Choroid plexus epithelial cell (primary cell): ENCODE data around the gene KRTAP19-5.
"Not testable (repeated sequence)": the region's sequence is repeated elsewhere in the genome, so short reads cannot be mapped to it uniquely, and the experiment has no call there.

ENCODE experiments used
- DNase-seq: peaks from one replicate; pipeline ENCODE4 v3.0.0-alpha.2; 2010; ENCODE audit warnings: low read depth
- H3K4me3 ChIP-seq: 2 replicates; pipeline ENCODE4 v1.5.1; 2011; ENCODE audit warnings: low read depth, mild to moderate bottlenecking, control low read depth, low read length, moderate library complexity
- TF ChIP-seq, protein P1 (sequence below): conservative IDR thresholded peaks from 2 replicates; pipeline ENCODE4 v1.5.1; 2011; ENCODE audit warnings: low read depth, mild to moderate bottlenecking, control low read depth, inconsistent platforms, low read length, moderate library complexity

The KRTAP19-5 gene

DNA sequence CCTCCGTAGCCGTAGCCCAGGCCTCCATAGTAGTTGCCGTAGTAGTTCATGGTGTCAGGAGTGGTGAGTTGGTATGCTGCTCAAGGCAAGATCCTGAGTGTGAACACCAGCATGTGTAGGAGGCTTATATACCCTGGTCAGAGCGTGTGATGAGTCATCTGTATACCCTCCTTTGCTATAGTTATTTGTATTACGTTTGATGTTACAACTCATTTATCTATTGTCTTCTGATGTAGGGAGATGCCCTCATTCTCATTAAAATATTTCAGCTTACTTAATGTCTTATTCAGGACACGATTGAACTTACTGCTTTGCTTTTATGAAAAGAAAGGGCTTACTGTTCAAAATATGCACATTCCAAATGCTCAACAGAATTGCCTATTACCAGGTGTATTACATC, at the start of gene KRTAP19-5:
Gene KRTAP19-5 (minus strand): TSS at position 101 of the 400 bp plus-strand sequence. CDS start 51 bp downstream, at position 50.
- TF ChIP-seq, protein P1, sequence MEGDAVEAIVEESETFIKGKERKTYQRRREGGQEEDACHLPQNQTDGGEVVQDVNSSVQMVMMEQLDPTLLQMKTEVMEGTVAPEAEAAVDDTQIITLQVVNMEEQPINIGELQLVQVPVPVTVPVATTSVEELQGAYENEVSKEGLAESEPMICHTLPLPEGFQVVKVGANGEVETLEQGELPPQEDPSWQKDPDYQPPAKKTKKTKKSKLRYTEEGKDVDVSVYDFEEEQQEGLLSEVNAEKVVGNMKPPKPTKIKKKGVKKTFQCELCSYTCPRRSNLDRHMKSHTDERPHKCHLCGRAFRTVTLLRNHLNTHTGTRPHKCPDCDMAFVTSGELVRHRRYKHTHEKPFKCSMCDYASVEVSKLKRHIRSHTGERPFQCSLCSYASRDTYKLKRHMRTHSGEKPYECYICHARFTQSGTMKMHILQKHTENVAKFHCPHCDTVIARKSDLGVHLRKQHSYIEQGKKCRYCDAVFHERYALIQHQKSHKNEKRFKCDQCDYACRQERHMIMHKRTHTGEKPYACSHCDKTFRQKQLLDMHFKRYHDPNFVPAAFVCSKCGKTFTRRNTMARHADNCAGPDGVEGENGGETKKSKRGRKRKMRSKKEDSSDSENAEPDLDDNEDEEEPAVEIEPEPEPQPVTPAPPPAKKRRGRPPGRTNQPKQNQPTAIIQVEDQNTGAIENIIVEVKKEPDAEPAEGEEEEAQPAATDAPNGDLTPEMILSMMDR: no peak
- H3K4me3 ChIP-seq: no peak within 1 kb of the TSS
- no peak for DNase-seq

DNA sequence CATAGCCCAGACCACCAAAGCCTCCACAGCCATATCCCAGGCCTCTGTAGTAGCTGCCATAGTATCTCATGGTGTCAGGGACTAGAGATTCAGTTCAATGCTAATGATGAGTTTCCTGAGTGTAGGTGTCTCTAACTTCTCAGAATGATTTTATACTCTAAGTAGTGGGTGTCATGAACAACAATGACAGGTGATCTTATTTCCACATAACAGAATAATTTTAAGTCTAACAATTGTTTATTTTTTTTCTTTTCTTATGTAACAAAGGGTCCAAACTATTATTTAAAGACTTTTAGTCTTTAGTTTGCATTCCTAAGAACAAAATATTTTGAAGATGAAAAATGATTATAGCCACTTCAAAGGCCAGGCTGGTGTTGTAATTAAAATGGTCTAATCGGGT, 39.8 kb upstream of the KRTAP19-5 start, which contains the start of gene KRTAP19-6:
Gene KRTAP19-6 (minus strand): TSS at position 101 of the 400 bp plus-strand sequence. CDS start 31 bp downstream, at position 70.
- H3K4me3 ChIP-seq: no peak within 1 kb of the TSS
- TF ChIP-seq, protein P1: no peak
- no peak for DNase-seq

DNA sequence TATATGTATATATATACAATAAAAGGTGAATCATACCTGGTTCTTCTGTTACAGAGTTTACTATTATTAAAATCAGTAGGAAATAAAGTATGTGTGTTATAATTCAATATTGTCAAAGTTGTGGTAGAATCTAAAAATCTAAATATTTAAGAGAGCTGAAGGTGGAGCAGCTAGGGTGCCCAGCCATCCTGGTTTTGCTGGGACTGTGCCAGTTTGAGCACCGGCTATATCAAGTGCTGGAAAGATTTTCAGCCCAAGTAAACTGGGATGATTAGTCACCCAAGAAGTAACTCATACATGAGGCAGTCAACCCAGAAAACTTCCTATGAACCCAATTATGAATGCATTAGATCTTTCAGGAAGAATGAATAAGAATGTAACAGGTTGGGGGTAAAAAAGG, 16.9 kb upstream of the KRTAP19-5 start:
- TF ChIP-seq, protein P1: no peak
- DNase-seq: no peak
- no peak overlapping the region for H3K4me3 ChIP-seq

DNA sequence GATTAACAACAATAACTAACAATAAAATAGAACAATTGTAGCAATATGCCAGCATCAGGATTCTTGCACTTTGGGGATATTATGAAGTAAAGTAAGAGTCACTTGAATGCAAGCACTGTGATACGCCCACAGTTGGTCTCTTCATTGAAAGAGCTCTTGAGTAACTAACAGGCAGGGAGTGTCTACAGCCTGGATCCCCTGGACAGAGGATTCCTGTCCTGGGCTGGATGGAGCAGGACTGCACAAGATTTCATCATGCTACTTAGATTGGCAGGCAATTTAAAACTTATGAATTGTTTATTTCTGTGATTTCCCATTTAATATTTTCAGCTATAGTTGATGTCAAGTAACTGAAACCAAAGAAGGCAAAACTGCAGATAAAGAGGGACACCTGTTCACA, 13.7 kb upstream of the KRTAP19-5 start:
- H3K4me3 ChIP-seq: no peak overlapping the region
- TF ChIP-seq, protein P1: no peak
- DNase-seq: no peak

DNA sequence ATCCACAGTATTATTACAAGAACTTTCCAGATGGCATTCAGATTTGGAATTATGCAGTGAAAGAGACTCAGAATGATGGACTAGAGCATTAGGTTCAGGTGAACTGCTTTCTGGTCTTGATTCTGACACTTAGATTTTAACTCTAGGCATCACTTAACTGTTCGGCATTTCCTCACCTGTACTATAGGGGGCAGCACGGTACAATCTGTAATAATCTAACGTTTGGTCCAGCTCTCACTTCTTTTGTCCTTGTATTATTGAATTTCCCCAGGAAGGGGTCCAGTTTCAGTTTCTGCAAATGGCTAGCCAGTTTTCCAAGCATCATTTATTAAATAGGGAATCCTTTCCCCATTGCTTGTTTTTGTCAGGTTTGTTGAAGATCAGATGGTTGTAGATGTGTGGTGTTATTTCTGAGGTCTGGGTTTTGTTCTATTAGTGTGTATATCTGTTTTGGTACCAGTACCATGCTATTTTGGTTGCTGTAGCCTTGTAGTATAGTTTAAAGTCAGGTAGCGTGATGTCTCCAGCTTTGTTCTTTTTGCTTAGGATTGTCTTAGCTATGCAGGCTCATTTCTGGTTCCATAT, 3.8 kb upstream of the KRTAP19-5 start:
- H3K4me3 ChIP-seq, DNase-seq: not testable (repeated sequence)

DNA sequence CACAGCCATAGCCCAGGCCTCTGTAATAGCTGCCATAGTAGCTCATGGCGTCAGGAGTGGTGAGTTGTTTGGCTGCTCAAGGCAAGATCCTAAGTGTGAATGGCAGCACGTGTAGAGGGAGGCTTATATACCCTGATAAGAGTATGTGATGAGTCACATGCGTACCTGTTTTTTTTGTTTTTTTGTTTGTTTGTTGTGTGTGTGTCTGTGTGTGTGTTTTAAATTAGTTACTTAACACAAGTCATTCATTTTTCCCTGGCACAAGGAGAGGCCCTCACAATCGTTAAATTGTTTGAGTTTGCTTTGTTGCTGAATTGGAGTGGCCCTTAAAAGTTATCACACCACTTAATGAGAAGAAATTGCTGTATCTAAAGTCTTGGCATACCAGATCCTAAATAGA, 4.9 kb downstream of the KRTAP19-5 start, which contains the start of gene KRTAP19-4:
Gene KRTAP19-4 (minus strand): TSS at position 101 of the 400 bp plus-strand sequence. CDS start 55 bp downstream, at position 46.
- no peak for DNase-seq
- H3K4me3 ChIP-seq: no peak within 1 kb of the TSS
- TF ChIP-seq, protein P1: no peak

DNA sequence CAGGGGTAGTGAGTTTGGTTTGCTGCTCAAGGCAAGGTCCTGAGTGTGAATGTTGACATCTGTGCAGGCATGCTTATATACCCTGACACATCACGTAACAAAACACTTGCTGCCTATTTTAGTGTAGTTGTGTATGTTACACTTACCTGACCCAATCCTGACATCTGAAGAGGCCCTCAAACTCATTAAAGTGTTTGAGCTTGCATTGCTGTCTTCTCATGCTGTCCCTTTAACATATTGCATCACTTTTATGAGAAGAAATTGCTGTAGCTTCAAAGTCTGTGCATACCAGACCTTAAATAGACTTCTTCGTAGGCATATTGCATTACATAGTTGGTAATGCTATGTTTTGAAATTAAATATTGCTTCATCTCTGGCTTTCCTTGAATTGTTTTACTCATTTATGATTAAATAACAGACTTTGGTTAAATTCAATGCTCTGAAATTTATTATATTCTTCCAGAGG, 9.9 kb downstream of the KRTAP19-5 start, which contains the start of gene KRTAP19-3:
Gene KRTAP19-3 (minus strand): TSS at position 51 of the 466 bp plus-strand sequence. CDS start 56 bp downstream, outside the sequence.
- DNase-seq: no peak
- no peak within 1 kb of the TSS for H3K4me3 ChIP-seq
- TF ChIP-seq, protein P1: no peak
